GM19328 (cell line): Measurements from ENCODE around the gene ZCCHC3.
A peak's percentile ranks its signal among the peaks of the same experiment; 100 is the strongest.
"Not testable (repeated sequence)": the region's sequence is repeated elsewhere in the genome, so short reads cannot be mapped to it uniquely, and the experiment has no call there.

Experiments
- ATAC-seq: cut with Tn5 transposase; IDR thresholded peaks from one replicate; pipeline ENCODE4 v1.9.1; 2021; ENCODE audit warnings: mild to moderate bottlenecking, moderate library complexity; ENCODE audit not compliant: unreplicated experiment

The ZCCHC3 gene, protein sequence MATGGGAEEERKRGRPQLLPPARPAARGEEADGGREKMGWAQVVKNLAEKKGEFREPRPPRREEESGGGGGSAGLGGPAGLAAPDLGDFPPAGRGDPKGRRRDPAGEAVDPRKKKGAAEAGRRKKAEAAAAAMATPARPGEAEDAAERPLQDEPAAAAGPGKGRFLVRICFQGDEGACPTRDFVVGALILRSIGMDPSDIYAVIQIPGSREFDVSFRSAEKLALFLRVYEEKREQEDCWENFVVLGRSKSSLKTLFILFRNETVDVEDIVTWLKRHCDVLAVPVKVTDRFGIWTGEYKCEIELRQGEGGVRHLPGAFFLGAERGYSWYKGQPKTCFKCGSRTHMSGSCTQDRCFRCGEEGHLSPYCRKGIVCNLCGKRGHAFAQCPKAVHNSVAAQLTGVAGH

DNA sequence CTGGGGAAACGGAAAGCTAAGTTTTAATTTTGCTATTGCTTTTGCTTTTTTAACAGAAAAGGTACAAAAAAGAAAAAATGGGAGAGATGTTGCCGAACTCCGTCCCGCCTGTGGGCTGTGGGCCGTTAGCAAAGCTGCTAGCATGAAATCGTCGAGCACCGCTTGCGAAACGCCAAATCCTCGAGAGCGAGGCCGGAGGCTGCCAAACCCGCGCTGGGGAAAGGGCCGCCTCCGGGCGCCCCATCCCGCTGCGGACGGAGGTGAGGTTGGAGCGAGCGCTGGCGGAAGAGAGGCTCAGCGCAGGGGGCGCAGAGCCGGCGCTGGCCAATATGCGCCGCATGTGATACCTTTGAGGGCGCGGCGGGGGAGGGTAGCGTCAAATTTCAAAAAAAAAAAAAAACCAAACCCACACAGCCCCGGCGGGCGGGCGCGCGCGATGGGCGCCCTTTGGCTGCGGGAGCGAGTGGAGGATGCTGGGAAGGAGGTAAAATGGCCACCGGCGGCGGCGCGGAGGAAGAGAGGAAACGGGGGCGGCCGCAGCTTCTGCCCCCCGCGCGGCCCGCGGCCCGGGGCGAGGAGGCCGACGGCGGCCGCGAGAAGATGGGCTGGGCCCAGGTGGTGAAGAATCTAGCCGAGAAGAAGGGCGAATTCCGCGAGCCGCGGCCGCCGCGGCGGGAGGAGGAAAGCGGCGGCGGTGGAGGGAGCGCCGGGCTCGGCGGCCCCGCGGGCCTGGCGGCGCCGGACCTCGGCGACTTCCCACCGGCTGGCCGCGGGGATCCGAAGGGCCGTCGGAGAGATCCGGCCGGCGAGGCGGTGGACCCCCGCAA, at the start of gene ZCCHC3:
Gene ZCCHC3, plus strand, starts transcription at position 473 of the 827 bp plus-strand sequence. Its CDS starts 17 bp downstream, at position 490.
- peak; percentile 67 for ATAC-seq

DNA sequence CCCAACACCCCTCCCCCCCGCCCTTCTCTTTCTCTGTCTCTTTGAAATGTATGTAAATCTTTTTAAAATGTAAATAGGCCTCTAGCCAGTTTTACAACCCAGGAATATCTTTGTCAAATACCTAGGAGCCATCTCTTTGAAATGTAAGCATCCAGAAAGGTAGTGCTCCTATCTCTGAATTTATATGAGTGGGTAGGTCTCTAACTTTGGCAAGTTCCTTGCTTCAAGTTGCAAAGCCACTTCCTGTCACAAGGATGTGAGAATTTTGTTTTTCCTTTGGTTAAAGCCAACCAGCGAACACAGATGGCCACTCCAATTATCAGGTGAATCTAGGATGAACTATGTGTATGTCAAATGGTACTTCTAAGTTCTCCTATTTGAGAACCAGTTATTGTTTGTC, 46.0 kb upstream of the ZCCHC3 start:
- no peak for ATAC-seq

DNA sequence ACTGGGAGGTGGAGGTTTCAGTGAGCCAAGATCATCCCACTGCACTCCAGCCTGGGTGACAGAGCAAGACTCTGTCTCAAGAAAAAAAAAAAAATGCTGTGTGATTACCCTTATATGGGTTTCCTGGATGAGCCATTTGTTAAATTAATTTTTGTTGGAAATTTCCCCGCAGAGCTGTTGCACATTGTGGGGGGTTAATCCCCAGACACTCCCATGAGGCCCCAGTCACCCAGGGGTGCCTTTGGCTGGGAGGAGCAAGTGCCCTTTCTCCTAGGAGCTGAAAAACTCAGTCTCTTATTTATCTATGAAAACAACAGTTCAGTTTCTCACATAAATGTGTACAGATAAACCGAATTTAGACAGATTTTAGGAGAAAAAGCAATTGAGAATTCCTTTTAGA, 44.6 kb upstream of the ZCCHC3 start:
- no peak for ATAC-seq

DNA sequence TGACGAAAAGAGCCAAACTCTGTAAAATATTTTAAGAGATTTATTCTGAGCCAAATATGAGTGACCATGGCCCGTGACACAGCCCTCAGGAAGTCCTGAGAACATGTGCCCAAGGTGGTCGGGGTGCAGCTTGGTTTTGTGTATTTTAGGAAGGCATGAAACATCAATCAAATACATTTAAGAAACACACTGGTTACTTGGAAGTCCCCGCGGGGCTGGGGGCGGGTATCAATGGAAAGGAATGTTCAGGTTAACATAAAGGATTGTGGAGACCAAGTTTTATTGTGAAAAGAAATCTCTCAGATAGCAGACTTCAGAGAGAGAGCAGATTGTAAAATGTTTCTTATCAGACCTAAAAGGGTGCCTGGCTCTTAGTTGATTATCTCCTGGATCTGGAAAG, 43.9 kb upstream of the ZCCHC3 start:
- not testable (repeated sequence) for ATAC-seq

DNA sequence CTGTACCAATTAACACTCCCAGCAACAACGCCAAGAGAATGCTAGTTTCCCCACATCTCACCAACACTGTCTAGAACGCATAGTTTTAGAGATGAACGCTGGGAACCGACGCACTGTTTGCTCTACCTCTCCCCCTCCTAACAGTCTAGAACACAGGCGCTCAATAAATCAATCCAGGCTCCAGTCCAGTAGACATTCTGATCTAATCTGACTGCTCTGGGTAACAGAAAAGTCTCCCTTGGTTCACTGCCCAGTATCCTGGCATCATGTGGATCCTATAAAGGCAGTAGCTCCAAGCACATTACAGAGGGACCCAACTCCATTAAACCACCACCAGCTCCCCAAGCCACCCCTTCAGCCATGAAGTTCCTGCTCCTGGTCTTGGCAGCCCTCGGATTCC, 40.0 kb upstream of the ZCCHC3 start, which contains the start of gene DEFB132:
Gene DEFB132, plus strand, starts transcription at position 306 of the 400 bp plus-strand sequence. Its CDS starts 55 bp downstream, at position 361.
- ATAC-seq, result no peak

DNA sequence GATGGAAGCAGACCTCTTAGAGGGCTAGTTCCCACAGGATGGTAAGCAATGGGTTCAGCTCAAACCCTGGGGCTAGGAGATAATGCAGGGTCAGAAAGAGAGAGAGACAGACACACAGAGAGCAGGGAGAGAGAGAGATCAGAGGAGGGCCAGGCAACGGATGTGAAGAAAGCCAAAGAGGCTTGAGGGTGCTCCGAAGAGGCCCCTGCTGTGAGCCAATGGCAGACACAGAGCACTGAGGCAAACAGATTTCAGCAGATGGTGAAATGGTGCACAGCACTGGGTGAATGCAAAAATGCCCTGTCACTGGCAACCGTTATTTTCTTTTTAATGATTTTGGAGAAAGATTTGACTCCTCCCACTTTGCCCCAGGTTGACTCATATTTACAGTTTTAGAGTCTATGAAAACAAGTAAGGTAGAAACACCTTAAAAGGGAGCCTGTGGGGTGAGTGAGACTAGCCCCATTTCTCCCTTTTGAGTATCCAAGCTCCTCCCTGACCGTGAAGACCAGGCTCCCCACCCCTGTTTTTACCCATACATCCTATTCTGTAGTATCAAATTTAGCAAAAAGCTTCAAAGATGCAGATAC, 39.0 kb upstream of the ZCCHC3 start:
- ATAC-seq, result no peak

DNA sequence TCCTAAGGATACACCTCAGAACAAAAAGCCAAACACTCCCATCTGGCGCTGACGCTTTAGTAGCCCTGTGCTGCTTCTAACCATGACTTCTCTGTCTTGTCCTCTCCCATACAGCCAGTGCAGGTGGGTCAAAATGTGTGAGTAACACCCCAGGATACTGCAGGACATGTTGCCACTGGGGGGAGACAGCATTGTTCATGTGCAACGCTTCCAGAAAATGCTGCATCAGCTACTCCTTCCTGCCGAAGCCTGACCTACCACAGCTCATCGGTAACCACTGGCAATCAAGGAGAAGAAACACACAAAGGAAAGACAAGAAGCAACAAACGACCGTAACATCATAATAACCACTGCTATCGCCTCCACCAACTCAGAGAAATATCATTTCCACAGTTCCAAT, 38.4 kb upstream of the ZCCHC3 start:
- no peak for ATAC-seq

DNA sequence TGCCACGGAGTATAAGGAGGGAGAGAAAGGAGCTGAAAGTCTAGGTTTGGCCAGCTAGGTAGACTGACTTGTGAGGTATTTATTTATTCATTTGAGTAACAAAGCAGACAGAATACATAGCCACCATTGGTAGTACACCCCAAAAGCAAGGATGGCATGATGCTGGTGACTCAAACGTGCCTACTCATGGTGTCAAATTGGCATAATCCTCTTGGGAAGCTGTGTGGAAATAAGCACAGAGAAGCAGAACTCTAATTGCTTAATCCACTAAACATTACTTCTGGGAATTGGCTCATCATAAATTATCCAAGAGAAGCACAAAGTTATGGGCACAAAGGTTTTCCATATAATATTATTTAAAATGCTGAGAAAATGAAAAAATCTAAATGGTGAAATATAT, 37.4 kb upstream of the ZCCHC3 start:
- ATAC-seq, result no peak

DNA sequence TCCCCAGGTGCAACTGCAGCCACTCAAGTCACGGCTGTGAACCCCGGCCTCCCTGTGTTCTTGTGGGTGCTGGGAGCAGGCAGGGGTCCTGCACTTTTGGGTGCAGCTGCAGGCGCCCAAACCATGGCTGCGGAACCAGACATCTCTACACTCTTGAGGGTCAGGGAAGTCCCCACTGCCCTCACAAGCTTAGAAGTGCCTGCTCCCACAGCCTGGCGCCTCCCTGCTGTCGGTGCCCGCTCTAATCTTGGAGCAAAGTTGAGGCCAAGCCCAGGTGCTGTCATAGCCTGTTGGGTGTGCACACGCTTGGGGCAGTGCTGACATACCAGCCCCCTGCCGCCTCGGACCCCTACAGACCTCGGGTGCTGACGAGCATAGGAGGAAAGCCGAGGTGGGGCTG, 33.7 kb upstream of the ZCCHC3 start:
- ATAC-seq, result no peak

DNA sequence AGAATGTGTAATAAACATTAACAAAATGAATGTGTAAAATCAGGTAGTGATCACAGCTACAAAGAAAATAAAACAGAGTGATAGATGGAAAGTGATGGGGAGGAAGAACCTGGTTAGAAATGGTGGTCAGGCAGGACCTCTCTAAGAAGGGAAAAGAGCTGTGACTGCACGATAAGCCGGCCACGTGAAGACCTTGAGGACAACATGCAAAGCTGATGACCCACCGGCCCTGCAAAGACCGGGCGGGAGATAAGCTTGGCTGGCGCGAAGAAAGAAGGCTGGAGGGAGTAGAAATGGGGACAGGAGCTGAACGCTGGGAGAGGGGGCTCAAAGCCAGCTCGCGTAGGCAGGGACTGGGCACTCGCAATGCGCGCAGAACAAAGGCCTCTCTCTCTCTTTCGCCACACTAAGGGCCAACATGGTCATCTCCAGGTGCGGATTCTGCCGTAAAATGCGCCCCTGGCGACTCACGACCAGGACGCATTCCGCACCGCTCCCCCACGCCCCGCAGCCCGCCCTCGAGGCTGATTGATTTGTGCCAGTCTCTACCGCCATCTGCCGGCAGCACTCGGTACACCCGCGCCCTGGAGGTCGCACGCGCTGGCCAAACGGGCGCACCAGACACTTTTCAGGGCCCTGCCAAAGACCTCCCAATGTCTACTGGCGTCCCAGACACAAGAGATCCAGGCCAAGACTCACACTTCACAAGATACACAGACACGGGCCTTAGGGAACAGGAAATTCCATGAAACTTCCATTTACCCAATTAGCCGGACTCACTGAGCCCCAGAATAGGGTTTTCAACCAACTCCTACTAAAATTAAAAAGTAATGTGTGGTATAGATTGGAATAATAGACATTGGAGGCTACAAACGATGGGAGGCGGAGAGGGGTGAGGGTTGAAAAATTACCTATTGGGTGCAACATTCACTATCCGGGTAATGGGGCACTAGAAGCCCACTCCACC, 30.5 kb upstream of the ZCCHC3 start:
- ATAC-seq, result no peak

DNA sequence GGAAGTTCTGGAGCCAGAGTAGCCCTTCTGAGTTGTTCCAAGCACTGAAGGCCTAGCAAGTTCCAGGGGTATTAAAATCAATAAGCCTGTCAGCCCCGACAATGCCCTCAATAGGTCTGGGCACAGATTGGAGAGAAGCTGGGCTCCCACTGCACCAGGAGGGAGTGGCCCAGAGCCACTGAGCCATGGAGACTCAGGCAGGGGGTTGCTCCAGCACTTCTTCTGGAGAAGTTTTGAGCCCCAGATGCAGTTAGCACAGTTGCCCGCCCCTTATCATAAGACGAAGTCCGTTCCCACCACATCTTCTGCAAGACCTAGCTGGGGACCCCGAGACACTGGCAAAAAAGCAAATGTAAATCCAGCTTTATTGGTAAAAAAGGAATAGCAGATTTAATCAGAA, 26.9 kb upstream of the ZCCHC3 start:
- ATAC-seq, result no peak

DNA sequence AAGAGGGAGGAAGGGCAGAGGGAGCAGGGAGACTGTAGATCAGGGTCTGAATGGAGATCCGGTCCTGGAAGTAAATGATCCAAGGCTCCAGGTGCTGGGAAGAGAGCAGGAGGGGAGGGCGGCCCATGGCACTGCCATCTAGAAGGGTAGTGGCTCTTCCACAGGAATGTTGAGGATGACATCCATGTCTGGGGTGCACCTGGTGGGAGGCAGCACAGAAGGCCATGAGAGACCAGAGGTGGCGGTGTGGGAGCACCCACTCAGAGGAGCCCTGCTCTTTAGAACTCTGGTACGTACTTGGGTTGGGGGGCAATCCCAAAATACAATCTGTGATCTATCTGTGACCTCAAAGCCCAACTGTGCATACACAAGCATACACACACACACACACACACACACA, 26.3 kb upstream of the ZCCHC3 start:
- ATAC-seq, result no peak

DNA sequence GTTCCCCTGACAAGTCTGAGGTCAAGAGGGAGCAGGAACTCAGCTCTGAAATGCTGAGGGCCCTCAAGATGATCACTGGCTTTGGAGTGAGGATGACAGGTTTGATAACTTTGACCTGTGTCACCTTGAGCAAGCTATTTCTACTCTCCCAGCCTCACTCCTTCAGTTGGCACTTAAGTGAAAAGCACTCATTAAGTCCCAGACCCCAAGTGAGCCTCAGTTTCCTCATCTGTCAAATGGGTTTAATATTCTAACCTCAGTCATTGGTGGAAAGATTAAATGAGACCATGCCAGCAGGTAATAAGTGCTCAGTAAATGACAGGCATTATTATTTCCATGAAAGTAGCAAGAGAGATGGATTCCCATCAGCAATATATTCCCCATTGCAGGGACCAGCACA, 25.8 kb upstream of the ZCCHC3 start:
- no peak for ATAC-seq

DNA sequence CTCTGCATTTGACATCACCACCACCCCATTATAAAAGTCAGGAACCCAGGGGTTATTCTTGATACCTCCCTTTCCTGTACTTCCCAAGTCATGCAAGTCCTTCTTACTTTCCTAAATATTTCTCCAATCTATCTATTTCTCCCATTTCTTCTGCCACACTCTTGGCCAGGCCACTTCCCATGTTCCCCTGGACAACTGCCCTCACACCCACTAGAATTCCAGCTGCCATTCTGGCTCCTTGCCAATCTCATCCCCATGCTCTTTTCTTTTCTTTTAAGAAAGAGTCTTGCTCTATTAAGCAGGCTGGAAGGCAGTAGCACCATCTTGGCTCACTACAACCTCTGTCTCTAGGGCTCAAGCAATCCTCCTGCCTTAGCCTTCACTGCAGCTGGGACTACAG, 24.7 kb upstream of the ZCCHC3 start:
- ATAC-seq, result no peak

DNA sequence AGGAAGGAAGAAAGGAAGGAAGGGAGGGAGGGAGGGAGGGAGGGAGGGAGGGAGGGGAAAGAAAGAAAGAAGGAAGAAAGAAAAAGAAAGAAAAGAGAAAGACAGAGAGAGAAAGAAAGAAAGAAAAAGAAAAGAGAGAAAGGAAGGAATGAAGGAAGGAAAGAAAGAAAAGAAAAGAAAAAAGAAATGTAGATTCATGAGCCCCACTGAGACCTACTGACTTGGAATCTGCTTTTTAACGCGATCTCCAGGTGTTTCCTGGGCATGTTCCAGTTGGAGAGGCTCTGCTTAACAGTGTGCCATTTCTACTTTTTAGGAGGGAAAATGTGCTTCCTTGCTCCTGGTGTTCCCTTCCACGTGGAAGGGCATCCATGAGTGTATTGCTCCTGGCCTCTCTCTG, 23.5 kb upstream of the ZCCHC3 start:
- no peak for ATAC-seq

DNA sequence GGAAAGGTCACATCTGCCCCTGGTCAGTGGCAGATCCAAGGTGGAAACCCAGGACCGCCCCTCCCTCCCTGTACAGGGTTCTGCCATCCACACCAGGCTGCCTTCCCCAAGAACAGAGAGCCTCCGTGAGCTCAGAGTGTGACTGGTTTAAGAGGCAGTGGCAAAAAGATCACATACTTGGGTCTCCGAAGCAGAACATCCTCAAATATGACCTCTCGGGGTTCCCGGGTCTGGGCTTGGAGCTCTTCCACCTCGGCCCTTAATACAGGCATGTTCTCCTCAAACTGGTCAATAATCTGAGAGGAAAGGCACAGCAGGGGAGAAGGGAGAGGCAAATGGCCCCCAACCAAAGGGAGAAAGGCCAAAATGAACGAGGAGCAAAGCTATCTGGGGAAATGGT, 21.6 kb upstream of the ZCCHC3 start:
- ATAC-seq, result no peak

DNA sequence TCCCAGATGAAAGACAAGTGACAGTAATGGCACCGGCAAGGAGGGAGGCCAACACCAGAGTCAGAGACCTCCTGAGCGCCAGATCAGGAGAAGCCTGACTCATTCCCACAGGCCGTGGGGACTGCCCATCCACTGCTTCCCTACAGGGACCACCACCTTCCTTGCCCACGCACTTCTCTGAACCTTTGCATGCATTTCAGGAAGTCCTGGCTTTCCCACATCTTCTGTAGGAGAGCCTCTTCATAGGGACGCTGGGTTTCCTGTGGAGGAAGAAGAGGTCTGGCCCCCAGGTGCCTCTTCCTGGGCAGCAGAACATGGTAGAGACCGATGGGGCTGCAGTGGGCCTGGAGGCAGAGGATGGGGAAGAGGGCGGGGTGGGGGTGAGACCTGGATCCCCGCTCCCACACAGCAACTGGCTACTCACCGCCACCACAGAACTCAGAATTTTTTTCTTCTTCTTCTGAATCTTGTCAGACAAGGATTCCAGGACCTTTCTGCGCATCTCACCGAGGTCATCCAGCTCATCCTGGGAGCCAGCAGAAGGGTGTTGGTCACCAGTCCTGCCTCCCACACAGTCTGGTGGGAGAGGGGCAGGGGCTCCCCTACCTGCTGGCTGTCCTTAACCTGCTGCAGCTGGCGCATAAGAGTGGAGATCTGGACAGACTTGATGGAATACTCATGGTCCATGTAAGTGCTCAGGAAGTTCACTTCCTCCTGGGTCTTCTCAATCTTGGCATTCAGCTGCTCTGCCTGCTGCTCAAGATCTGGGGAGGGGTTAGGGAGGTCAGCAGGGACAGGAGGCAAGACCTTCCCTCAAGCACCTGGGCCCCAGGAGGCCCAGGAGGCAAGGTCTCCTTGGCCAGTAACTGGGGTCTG, 20.5 kb upstream of the ZCCHC3 start:
- ATAC-seq, result no peak

DNA sequence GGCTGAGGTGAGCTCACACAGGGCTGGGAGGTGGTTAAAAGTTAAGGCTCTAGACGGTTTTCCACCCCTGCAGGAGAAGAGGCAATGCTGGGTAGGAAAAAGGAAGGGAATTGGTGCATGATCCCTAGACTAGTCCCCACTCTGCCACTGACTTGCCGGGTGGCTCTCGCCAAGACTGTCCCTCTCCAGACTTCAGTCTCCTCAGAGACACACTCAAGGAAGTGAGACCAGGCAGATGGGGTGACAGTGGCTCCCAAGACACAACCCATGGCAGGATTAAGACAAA, 19.9 kb upstream of the ZCCHC3 start:
- ATAC-seq, result no peak

DNA sequence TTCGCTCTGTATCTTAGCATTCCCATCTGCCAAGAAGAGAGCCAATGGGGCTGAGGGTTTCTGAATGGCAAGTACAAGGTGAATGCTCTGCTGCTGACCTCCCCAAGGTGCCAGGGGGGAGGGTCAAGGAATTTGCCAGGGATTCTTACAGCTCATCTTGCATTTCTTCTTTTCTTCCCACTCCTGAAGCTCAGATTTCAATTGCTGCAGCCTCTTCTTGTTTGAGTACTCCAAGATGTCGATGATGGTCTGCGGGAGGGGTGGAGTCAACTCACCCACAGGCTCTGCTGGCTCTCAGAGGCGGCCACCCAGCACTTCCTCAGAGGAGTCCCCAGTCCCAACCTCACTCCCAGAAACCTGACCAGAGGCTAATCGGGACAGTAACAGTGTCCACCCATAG, 19.2 kb upstream of the ZCCHC3 start:
- ATAC-seq, result no peak
